ENCODE data around the gene CDKN2B.
A peak's percentile ranks its signal among the peaks of the same experiment; 100 is the strongest.

CDKN2B gene

GRCh38 chr9:22052376-22052945 lies 43.4 kb upstream of the CDKN2B start:
- peak; percentile 95 for DNase-seq (ENCODE audit: low read depth)

GRCh38 chr9:22050924-22051323 lies 41.8 kb upstream of the CDKN2B start:
- no peak overlapping the region for H3K4me3 ChIP-seq (replicated peaks; ENCODE audit: low read depth, low read length)
- TF ChIP-seq CTCF (IDR thresholded peaks at IDR 0.05; ENCODE audit: low read length, missing control alignments), result no peak
- DNase-seq (ENCODE audit: low read depth), result no peak

More at GRCh38 chr9:22052376-22052945, 43.4 kb upstream of the CDKN2B start:
- no peak overlapping the region for H3K4me3 ChIP-seq (replicated peaks; ENCODE audit: low read depth, low read length)
- TF ChIP-seq CTCF (IDR thresholded peaks at IDR 0.05; ENCODE audit: low read length, missing control alignments), result no peak

GRCh38 chr9:22049411-22049810 lies 40.3 kb upstream of the CDKN2B start:
- peak; percentile 56 for DNase-seq (ENCODE audit: low read depth)
- no peak for TF ChIP-seq CTCF (IDR thresholded peaks at IDR 0.05; ENCODE audit: low read length, missing control alignments)
- H3K4me3 ChIP-seq (replicated peaks; ENCODE audit: low read depth, low read length), result no peak overlapping the region

GRCh38 chr9:22047596-22047995 lies 38.5 kb upstream of the CDKN2B start:
- no peak for TF ChIP-seq CTCF (IDR thresholded peaks at IDR 0.05; ENCODE audit: low read length, missing control alignments)
- DNase-seq (ENCODE audit: low read depth), result no peak

GRCh38 chr9:22046243-22046885 lies 37.3 kb upstream of the CDKN2B start:
- TF ChIP-seq CTCF (IDR thresholded peaks at IDR 0.05; ENCODE audit: low read length, missing control alignments), result no peak
- H3K4me3 ChIP-seq (replicated peaks; ENCODE audit: low read depth, low read length), result no peak overlapping the region
- no peak for DNase-seq (ENCODE audit: low read depth)

More at GRCh38 chr9:22047596-22047995, 38.5 kb upstream of the CDKN2B start:
- no peak overlapping the region for H3K4me3 ChIP-seq (replicated peaks; ENCODE audit: low read depth, low read length)

GRCh38 chr9:22045423-22045822 lies 36.3 kb upstream of the CDKN2B start:
- DNase-seq (ENCODE audit: low read depth), result no peak
- no peak overlapping the region for H3K4me3 ChIP-seq (replicated peaks; ENCODE audit: low read depth, low read length)
- no peak for TF ChIP-seq CTCF (IDR thresholded peaks at IDR 0.05; ENCODE audit: low read length, missing control alignments)

GRCh38 chr9:22044583-22044982 lies 35.5 kb upstream of the CDKN2B start:
- no peak overlapping the region for H3K4me3 ChIP-seq (replicated peaks; ENCODE audit: low read depth, low read length)
- no peak for TF ChIP-seq CTCF (IDR thresholded peaks at IDR 0.05; ENCODE audit: low read length, missing control alignments)
- DNase-seq (ENCODE audit: low read depth), result peak; percentile 91
